Dermis blood vessel endothelial cell (primary cell): Measurements from ENCODE around the gene CRYL1. TPM values are rescaled to one million over a fixed set of nuclear protein-coding genes. Genes with fewer than 3 reads are reported as not detected.
A peak's percentile ranks its signal among the peaks of the same experiment; 100 is the strongest.

ENCODE experiments used
- DNase-seq: peaks from one replicate; pipeline ENCODE4 v3.0.0; 2010
- total RNA-seq: library from RNA; depleted of rRNA; stranded (reverse); fragments of >200 nt; gene quantifications from 2 replicates; pipeline ENCODE4 v1.2.3, GENCODE V29; 2014

CRYL1 gene
- total RNA-seq, 1 donor from 2014 or later: 48.5 TPM

- DNase-seq: no peak
Observed at GRCh38 chr13:20491926-20492435, 33.7 kb downstream of the CRYL1 start.

- DNase-seq: peak; percentile 69
Observed at GRCh38 chr13:20489185-20489820, 36.4 kb downstream of the CRYL1 start.

DNA sequence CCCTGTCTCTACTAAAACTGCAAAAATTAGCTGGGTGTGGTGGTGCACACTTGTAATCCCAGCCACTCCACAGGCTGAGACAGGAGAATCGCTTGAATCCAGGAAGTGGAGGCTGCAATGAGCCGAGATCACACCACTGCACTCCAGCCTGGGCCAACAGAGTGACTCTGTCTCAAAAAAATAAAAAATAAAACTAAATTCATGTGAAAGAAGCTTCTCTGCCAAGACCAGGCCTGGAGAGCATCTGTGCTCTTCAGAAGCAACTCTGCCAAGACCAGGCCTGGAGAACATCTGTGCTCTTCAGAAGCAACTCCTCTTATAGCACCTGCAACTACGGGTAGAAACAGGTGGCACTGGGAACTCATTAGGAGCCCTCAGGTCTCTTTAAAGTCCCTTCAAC is 37.7 kb downstream of the CRYL1 start:
- no peak for DNase-seq

- no peak for DNase-seq
Observed at GRCh38 chr13:20482787-20483186, 42.9 kb downstream of the CRYL1 start.

DNA sequence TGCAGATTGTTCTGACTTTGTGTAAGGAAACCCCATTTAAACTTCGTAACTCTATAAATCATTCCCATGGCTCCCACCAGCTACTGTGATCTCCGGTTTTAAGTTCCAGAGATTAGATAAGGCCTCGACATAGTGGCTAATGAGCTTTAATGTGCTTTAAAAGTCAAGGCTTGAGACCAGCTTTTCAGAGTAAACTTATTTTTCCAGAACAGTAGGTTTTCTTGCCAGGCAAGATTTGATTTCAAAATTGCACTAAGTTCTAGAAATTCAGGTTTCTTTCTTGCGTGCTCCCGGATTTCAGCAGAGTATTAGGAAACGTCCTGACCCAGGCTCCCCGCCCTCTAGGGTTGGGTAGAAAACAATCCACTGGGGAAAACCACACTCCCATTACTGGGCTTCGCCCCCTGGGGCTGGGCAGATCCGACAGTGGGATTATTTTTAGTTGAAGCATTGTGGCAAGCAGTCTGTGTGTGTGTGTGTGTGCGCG is 43.3 kb downstream of the CRYL1 start:
- no peak for DNase-seq

DNA sequence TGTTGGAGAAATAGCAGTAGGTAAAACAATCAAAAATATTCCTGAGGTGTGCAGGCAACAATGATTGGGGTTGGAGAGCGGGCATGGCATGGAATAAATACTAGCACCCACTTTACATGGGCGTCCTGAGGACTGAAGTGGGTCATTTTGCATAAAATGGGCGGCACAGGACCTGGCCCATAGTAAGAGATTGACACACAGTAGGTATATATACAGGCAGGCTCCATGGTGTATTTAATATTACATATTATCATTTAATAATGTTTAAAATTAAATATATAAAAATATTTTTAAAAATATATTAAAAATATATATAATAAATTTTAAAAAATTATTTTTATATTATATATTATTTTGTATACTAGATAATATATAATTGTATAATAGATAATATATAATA is 48.3 kb downstream of the CRYL1 start:
- no peak for DNase-seq

DNA sequence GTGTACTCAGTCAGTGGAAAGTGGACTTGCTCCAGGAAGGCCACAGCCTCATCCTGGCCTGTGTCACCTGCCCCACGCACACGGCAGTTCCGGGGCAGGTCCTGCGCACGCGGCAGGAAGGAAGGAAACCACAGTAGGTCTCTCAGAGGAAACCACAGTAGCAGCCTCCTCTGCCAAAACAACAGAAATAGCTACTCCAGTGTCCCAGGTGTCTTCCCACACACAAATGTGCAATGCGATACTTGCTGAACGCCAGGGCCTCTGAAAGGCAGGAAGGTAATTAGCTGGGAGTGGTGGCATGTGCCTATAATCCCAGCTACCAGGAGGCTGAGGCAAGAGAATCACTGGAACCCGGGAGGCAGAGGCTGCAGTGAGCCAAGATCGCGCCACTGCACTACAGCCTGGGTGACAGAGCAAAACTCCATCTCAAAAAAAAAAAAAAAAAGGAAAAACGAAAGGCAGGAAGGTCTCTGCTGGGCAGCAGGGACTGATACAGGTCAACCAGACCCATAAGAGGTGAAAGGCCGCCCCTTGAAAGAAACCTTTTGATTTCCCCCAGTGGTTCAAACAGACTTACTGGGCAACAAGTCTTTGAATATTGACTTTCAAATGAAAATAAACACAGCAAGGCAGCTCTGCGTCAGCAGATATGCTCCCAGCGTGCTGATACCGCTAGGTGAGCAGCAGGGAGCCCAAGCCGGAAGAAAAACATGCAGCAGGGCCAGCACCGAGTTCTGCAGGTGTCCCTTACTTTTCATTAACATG is 49.5 kb downstream of the CRYL1 start:
- peak; percentile 57 for DNase-seq

DNA sequence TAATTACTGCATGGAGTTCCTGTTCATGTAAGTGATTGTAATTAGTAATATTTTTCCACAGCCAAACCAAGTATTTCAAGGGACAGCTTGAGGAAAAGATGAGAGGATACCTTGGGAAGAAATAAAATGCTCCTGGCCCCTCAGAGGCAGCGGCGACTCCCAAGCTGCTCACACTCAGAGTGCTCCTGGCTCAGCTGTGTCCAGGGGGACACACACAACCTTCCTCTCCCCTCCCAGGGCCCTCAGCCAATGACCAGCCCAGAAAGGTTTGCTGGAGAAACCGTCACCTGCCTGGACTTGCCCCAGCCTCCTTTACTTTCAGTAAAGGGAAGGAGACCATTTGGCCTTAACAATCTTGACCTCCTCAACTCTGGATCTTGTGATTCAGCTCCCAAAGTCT is 51.1 kb downstream of the CRYL1 start:
- no peak for DNase-seq

- no peak for DNase-seq
Observed at GRCh38 chr13:20473888-20474287, 51.8 kb downstream of the CRYL1 start.

GRCh38 chr13:20473139-20473538 is 52.5 kb downstream of the CRYL1 start:
- no peak for DNase-seq

DNA sequence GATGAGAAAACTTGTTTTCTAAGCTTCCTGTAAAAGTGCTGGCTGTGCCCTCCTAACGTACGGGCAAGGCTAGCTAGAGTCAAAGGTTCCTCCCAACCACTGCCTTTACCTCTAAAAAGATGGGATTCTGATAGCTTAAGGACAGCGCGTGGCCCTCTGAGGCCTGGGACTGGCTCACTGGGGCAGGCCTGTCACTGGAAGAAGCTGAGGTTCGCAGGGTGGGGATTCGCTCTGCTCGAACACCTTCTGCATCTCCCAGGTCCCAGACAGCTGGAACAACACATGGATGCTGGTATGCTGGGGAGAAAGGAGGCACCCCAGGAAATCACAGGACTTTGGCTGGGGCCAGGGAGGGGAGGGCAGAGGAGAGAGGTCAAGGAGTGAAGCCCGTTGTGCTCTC is 53.1 kb downstream of the CRYL1 start:
- DNase-seq: no peak

- no peak for DNase-seq
Observed at GRCh38 chr13:20470136-20470535, 55.5 kb downstream of the CRYL1 start.

GRCh38 chr13:20466371-20466770 is 59.3 kb downstream of the CRYL1 start:
- no peak for DNase-seq

- peak; percentile 17 for DNase-seq
Observed at GRCh38 chr13:20465218-20465879, 60.3 kb downstream of the CRYL1 start.

DNA sequence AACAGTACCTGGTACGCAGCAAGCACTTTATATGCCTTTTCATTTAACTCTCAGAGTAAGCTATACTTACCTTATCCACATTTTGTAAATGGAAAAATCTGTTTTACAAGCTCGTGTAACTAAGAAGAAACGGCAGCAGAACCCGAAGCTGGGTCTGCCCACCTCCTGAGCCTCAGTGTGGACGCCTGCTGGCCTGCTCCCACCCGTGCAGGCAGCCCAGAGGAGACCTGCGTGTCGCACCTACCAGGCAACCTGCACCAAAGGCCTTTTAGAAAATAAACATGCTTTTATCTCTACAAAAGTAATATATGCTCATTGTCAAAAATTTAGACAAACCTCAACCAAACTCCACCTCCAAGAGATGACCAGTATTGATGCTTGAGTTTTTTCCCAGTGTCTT is 62.7 kb downstream of the CRYL1 start:
- no peak for DNase-seq

GRCh38 chr13:20462533-20462915 is 63.1 kb downstream of the CRYL1 start:
- no peak for DNase-seq

DNA sequence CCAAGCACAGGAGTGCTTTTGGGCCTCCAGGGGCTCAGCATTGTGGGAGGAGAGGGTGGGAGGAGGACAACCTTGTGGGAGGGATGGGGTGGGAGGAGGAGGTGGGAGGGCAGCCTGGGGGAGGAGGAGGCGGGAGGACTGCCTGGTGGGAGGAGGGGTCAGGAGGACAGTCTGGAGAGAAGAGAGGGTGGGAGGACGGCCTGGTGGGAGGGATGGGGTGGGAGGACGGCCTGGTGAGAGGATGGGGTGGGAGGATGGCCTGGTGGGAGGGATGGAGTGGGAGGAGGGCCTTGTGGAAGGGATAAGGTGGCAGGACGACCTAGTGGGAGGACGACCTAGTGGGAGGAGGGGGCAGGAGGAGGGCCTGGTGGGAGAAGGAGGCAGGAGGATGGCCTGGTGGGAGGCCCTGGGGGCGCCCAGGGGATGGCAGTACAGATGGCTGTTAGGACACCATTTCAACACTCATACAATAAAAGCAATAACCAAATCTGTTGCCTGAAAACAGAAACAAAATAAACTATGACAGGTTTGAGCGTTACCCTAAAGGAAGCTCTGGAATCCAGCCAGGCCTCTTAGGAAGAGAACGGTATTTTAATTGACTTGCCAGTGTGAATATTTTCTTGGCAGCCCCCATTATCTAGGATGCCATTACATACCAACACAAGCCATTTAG is 63.7 kb downstream of the CRYL1 start:
- peak; percentile 86 for DNase-seq

DNA sequence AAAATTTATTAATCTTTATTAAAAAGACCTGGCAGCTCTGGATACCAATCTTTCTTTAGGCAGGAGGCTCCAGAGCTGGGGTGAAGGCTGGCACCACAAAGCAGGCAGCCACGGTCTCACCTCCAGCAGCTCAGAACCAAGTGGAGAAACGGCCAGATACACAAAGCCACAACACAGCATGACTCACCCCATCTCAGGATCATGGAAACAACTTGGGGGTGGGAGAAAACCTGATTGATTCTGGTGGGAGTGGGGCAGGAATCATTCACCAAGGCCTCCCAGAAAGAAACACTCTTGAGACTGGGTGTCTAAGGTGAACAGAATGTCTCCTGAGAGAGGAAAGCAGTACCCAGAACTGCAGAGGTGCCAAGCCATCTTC is 64.2 kb downstream of the CRYL1 start:
- peak; percentile 73 for DNase-seq

DNA sequence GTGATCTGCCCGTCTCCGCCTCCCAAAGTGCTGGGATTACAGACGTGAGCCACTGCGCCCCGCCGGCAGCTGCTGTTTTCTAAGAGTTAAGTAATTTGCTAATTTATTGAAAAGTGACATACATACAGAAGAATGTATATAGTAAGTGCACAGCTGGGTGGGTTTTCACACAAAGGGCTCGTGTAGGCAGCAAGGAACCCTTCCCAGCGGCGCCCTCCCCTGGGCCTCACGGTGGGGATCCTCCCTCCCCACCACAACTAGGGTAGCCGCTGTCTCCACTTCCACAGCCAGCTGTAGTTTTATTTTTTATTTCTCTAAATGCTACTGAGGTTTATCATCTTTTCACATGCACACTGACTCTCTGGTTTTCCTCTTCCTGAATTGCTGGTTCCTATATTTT is 64.9 kb downstream of the CRYL1 start:
- no peak for DNase-seq

GRCh38 chr13:20457670-20458069 is 68.0 kb downstream of the CRYL1 start:
- DNase-seq: no peak

DNA sequence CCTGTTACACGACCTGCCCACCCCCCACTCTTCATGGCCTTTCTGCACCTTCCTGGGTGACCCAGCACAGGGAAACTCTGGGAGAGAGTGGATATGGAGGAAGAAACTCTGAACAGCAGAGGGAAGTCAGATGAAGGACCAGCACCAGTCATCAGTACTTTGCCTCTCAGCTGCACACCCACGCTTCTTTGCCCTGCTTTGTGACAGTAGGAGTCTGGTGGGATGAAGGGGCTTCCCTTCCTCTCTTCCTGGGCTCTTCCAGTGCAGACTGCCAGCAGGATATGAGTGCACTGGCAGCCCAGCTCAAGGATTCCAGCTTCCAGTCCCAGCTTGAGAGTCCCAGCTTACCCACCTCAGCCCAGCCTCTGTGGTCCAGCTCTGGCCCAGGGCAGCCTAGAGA is 68.9 kb downstream of the CRYL1 start:
- DNase-seq: no peak

DNA sequence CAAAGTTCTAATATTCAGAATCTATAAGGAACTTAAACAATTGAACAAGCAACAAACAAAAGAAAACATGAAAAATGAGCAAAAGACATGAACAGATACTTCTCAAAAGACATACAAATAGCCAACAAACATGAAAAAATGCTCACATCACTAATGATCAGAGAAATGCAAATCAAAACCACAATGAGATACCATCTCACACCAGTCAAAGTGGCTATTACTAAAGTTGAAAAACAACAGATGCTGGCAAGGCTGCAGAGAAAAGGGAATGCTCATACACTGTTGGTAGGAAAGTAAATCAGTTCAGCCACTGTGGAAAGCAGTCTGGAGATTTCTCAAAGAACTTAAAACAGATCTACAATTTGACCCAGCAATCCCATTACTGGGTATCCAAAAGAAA is 74.3 kb downstream of the CRYL1 start:
- no peak for DNase-seq

DNA sequence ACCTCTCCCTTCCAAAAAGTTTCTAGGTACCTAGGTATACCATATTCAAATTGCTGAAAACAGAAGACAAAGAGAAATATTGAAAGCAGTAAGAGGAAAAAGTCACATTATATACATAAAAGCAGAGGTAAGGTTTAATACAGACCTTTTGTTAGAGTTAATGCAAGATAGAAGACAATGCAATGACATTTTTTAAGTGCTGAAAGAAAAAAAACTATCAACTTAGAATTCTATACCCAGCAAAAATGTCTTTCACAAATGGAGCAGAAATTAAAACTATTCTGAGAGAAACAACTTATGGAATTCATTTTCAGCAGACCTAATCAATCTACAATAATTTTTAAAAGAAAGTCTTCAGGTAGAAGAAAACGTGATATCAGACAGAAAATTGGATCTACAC is 77.2 kb downstream of the CRYL1 start:
- DNase-seq: no peak
